Ramos (cell line): ENCODE measurements around the gene ZMYND8.
"Not testable (repeated sequence)": the region's sequence is repeated elsewhere in the genome, so short reads cannot be mapped to it uniquely, and the experiment has no call there.

Experiments
- in situ Hi-C: fragments of 300-500 bp; cut with MboI; formaldehyde crosslinking; loops from one replicate; pipeline ENCODE4 v1.14.3; 2022; ENCODE audit warnings: low sequenced_read_pairs; ENCODE audit not compliant: unreplicated experiment

Gene ZMYND8

GRCh38 chr20:47274401-47275108 lies 81.9 kb downstream of the ZMYND8 start:
- in situ Hi-C loops: loop anchor here (5.0 kb wide), 1 partner anchor 108 kb away; no protein-coding TSS in a partner anchor

GRCh38 chr20:47273591-47274235 lies 82.8 kb downstream of the ZMYND8 start:
- in situ Hi-C loops: no loop called here

GRCh38 chr20:47272893-47273590 lies 83.5 kb downstream of the ZMYND8 start:
- in situ Hi-C loops: no loop called here

- in situ Hi-C loops: no loop called here
These were observed 85.4 kb downstream of the ZMYND8 start for GRCh38 chr20:47271046-47271615.

GRCh38 chr20:47269309-47270165 lies 87.0 kb downstream of the ZMYND8 start:
- in situ Hi-C loops: no loop called here

- in situ Hi-C loops: no loop called here
These were observed 88.9 kb downstream of the ZMYND8 start for GRCh38 chr20:47267621-47268020.

- in situ Hi-C loops: no loop called here
These were observed 89.5 kb downstream of the ZMYND8 start for GRCh38 chr20:47266847-47267515.

GRCh38 chr20:47265984-47266383 lies 90.5 kb downstream of the ZMYND8 start:
- in situ Hi-C loops: no loop called here

GRCh38 chr20:47265214-47265613 lies 91.3 kb downstream of the ZMYND8 start:
- in situ Hi-C loops: no loop called here

GRCh38 chr20:47264137-47264769 lies 92.2 kb downstream of the ZMYND8 start:
- in situ Hi-C loops: not testable (repeated sequence)

- in situ Hi-C loops: no loop called here
These were observed 92.9 kb downstream of the ZMYND8 start for GRCh38 chr20:47263465-47264084.

GRCh38 chr20:47263080-47263464 lies 93.4 kb downstream of the ZMYND8 start:
- in situ Hi-C loops: no loop called here

GRCh38 chr20:47262365-47263013 lies 94.0 kb downstream of the ZMYND8 start:
- in situ Hi-C loops: no loop called here

GRCh38 chr20:47262008-47262364 lies 94.5 kb downstream of the ZMYND8 start:
- in situ Hi-C loops: no loop called here

- in situ Hi-C loops: not testable (repeated sequence)
These were observed 95.2 kb downstream of the ZMYND8 start for GRCh38 chr20:47261161-47261774.

GRCh38 chr20:47260540-47261126 lies 95.9 kb downstream of the ZMYND8 start:
- in situ Hi-C loops: not testable (repeated sequence)
